Gastroesophageal sphincter (tissue), 4 donors: ENCODE data around the gene AMZ1. TPM values are rescaled to one million over a fixed set of nuclear protein-coding genes. Genes with fewer than 3 reads are reported as not detected.
A peak's percentile ranks its signal among the peaks of the same experiment; 100 is the strongest.

Experiments used
- ATAC-seq: fragments of 150-250 bp; one replicate; pipeline ENCODE4 v1.9.1; 2016; ENCODE audit warnings: mild to moderate bottlenecking, moderate library complexity
- H3K27ac ChIP-seq, 4 donors: fragments of 200-600 bp; sonication (generic) in 3 of 4; 1 replicate in 3 of 4; 2 replicates in 1 of 4; pipeline ENCODE4 v1.5.1; 2016 to 2019
- H3K27me3 ChIP-seq: fragments of 200-600 bp; sonication (generic); one replicate; pipeline ENCODE4 v1.5.1; 2019
- H3K36me3 ChIP-seq, 2 donors: fragments of 200-600 bp; sonication (generic); one replicate each; pipeline ENCODE4 v1.5.1; 2019; ENCODE audit warnings: control low read depth in 1 of 2
- H3K4me1 ChIP-seq, 3 donors: fragments of 200-600 bp; sonication (generic); 1 replicate in 2 of 3; 2 replicates in 1 of 3; pipeline ENCODE4 v1.5.1; 2016 to 2019; ENCODE audit warnings: control low read depth in 2 of 3
- H3K4me3 ChIP-seq, 2 donors: fragments of 200-600 bp; sonication (generic); one replicate each; pipeline ENCODE4 v1.5.1; 2019; ENCODE audit warnings: mild to moderate bottlenecking in 1 of 2, moderate library complexity in 1 of 2
- H3K9me3 ChIP-seq, 3 donors: fragments of 200-600 bp; sonication (generic); one replicate each; pipeline ENCODE4 v1.5.1; 2017 to 2019; ENCODE audit warnings: control low read depth in 2 of 3
- EP300 ChIP-seq: sonication (generic); formaldehyde crosslinking; IDR thresholded peaks from one replicate; pipeline ENCODE4 v1.6.1; 2017; ENCODE audit warnings: antibody characterized with exemption, mild to moderate bottlenecking
- POLR2A ChIP-seq, 2 donors: fragments of 450-650 bp; IDR thresholded peaks; one replicate each; pipeline ENCODE4 v1.6.1; 2017; ENCODE audit warnings: antibody characterized with exemption in 2 of 2, mild to moderate bottlenecking in 2 of 2, moderate library complexity in 1 of 2
- POLR2AphosphoS5 ChIP-seq: sonication (generic); formaldehyde crosslinking; IDR thresholded peaks from one replicate; pipeline ENCODE4 v1.6.1; 2017; ENCODE audit warnings: antibody characterized with exemption
- WGBS, 2 donors: methylation state at CpG; one replicate each; pipeline ENCODE4 v1.1.5; 2018; ENCODE audit warnings: low coverage in 1 of 2; 5-methylcytosine and 5-hydroxymethylcytosine counted together
- total RNA-seq, 4 donors: library from RNA; depleted of rRNA; stranded (reverse); fragments of >200 nt; gene quantifications; one replicate each; pipeline ENCODE4 v1.1.0, GENCODE V29; 2016
- TF ChIP-seq, protein P1 (sequence below), 4 experiments: fragments of 200-600 bp in 2 of 4; fragments of 450-650 bp in 2 of 4; sonication (generic) in 1 of 4; IDR thresholded peaks; one replicate each; pipeline ENCODE4 v1.5.1; 2017 to 2019; ENCODE audit warnings: antibody characterized with exemption in 4 of 4, mild to moderate bottlenecking in 2 of 4, moderate library complexity in 2 of 4

The AMZ1 gene
- total RNA-seq, 4 donors from 2014 or later = 0.12 to 0.62 (median 0.32) TPM

DNA sequence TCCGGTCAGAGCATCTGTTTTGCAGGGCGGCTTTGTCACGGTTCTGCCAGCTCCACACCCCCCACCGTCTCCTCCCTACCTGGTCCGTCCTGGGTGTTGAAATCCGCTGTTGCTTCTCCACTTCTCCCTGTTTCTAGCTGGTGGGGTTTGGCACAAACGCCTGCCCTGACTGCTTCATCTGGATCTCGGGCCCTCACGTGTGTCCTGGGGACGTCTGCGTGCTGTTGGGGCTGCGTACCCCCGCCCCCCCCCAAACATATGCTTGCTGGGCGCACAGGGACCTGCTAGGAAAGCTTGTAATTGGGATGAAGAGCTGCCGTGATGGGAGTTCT, 11.3 kb downstream of the AMZ1 start:
- Histone ChIP-seq H3K27ac (no peak overlapping the region), H3K27me3 (peaks cover 6% of the 10 kb centered on the region), H3K4me3 (no peak overlapping the region), H3K9me3 (no peaks in the 10 kb centered on the region), H3K36me3 (no peaks in the 10 kb centered on the region), H3K4me1 (no peaks in the 10 kb centered on the region)
- ATAC-seq = no peak
- no peak for TF ChIP-seq POLR2AphosphoS5
- no peak for TF ChIP-seq EP300
- TF ChIP-seq POLR2A (IDR thresholded peaks at IDR 0.05) = no peak
- TF ChIP-seq, protein P1, sequence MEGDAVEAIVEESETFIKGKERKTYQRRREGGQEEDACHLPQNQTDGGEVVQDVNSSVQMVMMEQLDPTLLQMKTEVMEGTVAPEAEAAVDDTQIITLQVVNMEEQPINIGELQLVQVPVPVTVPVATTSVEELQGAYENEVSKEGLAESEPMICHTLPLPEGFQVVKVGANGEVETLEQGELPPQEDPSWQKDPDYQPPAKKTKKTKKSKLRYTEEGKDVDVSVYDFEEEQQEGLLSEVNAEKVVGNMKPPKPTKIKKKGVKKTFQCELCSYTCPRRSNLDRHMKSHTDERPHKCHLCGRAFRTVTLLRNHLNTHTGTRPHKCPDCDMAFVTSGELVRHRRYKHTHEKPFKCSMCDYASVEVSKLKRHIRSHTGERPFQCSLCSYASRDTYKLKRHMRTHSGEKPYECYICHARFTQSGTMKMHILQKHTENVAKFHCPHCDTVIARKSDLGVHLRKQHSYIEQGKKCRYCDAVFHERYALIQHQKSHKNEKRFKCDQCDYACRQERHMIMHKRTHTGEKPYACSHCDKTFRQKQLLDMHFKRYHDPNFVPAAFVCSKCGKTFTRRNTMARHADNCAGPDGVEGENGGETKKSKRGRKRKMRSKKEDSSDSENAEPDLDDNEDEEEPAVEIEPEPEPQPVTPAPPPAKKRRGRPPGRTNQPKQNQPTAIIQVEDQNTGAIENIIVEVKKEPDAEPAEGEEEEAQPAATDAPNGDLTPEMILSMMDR (IDR thresholded peaks at IDR 0.05) = no peak
- 60% methylated on average over 1 of the region's 15 CpGs; no CpG with 5 or more reads in 1 of the 2 donors for WGBS, 2 donors

DNA sequence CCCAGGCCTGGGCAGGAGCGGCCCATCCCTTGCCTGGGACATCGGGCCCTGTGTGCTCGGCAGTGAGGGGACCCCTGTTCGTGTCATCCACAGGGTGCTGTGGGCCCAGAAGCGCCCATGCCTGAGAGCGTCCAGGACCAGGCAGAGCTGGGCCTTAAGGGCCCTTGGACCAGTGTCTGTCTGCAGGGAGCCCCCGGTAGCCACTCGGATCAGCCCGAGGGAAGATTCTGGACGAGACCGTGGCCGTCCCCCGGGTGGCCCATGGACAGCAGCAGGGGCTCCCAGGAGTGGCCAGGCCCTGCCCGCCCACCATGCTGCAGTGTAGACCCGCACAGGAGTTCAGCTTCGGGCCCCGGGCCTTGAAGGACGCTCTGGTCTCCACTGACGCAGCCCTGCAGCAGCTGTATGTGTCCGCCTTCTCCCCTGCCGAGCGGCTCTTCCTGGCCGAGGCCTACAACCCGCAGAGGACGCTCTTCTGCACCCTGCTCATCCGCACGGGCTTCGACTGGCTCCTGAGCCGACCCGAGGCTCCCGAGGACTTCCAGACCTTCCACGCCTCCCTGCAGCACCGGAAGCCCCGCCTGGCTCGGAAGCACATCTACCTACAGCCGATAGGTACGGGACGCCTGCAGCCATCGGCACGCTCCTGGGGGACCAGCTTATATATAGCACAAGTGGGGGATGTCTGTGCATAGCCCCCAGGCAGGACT, 12.3 kb downstream of the AMZ1 start:
- no peak overlapping the region for H3K4me3 ChIP-seq
- H3K9me3 ChIP-seq = no peaks in the 10 kb centered on the region
- no peak for ATAC-seq
- 100% methylated on average over 1 of the region's 40 CpGs; no CpG with 5 or more reads in 1 of the 2 donors for WGBS, 2 donors
- peaks cover 6% of the 10 kb centered on the region for H3K27me3 ChIP-seq
- TF ChIP-seq EP300 = no peak
- TF ChIP-seq POLR2A (IDR thresholded peaks at IDR 0.05) = no peak
- no peak for TF ChIP-seq POLR2AphosphoS5
- TF ChIP-seq, protein P1 (IDR thresholded peaks at IDR 0.05) = no peak
- no peaks in the 10 kb centered on the region for H3K36me3 ChIP-seq
- H3K27ac ChIP-seq = no peak overlapping the region
- no peaks in the 10 kb centered on the region for H3K4me1 ChIP-seq

DNA sequence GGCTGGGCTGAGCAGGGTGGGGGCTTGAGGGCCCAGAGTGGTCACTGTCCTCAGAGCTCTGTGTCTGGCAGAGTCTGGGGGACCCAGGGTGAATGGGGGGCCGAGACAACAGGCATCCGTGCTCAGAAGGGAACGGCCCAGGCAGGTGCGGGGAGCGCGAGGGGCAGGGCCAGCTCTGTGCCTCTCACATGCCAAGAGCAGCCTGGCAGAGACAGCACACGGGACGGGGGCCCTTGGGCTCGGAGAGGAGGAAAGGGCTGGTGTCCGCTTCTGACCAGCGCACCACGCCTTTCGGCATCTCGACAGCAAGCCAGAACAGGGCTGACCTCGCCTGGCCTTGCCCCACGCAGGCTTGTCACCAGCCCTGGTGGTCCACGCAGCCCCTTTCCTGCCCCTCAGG, 13.4 kb downstream of the AMZ1 start:
- WGBS, 2 donors = 100% methylated on average over 1 of the region's 17 CpGs; no CpG with 5 or more reads in 1 of the 2 donors
- no peak overlapping the region for H3K4me3 ChIP-seq
- H3K4me1 ChIP-seq = no peaks in the 10 kb centered on the region
- TF ChIP-seq POLR2A (IDR thresholded peaks at IDR 0.05) (no peak), EP300 (no peak), POLR2AphosphoS5 (no peak)
- TF ChIP-seq, protein P1 (IDR thresholded peaks at IDR 0.05) = no peak
- H3K36me3 ChIP-seq = no peaks in the 10 kb centered on the region
- no peaks in the 10 kb centered on the region for H3K9me3 ChIP-seq
- H3K27ac ChIP-seq = no peak overlapping the region
- no peak for ATAC-seq
- peaks cover 6% of the 10 kb centered on the region for H3K27me3 ChIP-seq

DNA sequence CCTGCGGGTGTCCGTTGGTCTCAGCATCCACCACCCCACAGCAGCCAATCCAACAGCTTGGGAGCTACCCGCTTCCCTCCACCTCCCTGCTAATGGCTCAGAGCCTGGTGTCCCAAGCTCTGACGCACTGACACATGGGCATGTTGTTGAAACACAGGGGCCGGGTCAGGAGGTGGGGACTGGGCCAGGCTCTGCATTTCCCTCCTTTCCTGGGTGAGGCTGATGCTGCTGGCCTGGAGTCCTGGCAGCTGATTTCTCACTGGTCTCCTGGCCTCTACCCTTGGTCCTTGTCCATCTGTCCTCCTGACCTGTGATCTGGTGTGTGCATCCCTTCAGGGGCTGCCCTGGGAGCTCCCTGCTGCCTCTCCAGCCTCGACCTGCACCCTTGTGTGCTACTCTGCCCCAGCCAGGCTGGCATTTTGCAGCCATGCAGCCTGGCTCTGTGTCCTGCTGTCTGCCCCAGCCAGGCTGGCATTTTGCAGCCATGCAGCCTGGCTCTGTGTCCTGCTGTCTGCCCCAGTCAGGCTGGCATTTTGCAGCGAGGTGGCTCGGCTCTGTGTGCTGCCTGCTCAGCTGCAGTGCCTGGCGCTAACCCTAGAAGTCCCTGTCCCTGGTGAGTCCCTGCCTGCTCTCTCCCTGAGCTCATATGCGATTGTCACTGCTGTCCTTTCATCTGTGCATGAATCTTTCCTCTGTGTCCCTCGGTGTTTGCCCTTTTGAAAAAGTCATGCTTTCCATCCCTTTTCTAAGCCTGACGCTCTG, 14.0 kb downstream of the AMZ1 start:
- 67% methylated on average over 9 of the region's 12 CpGs; no CpG with 5 or more reads in 1 of the 2 donors for WGBS, 2 donors
- Histone ChIP-seq H3K4me1 (no peaks in the 10 kb centered on the region), H3K27ac (no peak overlapping the region), H3K9me3 (no peaks in the 10 kb centered on the region), H3K4me3 (no peak overlapping the region), H3K27me3 (peaks cover 6% of the 10 kb centered on the region), H3K36me3 (no peaks in the 10 kb centered on the region)
- ATAC-seq = peak; percentile 88
- TF ChIP-seq, protein P1 (IDR thresholded peaks at IDR 0.05) = no peak
- TF ChIP-seq EP300 = no peak
- TF ChIP-seq POLR2AphosphoS5 = no peak
- TF ChIP-seq POLR2A (IDR thresholded peaks at IDR 0.05) = no peak

DNA sequence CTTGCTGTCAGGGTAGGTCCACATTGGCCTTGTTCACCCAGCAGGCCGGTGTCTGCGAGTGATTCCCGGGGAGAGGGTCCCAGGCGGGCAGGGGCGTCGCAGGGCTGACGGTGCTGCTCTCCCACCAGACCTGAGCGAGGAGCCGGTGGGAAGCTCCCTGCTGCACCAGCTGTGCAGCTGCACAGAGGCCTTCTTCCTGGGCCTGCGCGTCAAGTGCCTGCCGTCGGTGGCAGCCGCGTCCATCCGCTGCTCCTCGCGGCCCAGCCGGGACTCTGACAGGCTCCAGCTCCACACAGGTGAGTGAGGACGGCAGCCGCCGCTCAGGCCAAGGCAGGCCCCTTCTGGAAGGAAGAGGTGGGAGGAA, 14.6 kb downstream of the AMZ1 start:
- TF ChIP-seq POLR2A (IDR thresholded peaks at IDR 0.05) (no peak), EP300 (no peak), POLR2AphosphoS5 (no peak)
- TF ChIP-seq, protein P1 (IDR thresholded peaks at IDR 0.05) = no peak
- H3K9me3 ChIP-seq = no peaks in the 10 kb centered on the region
- no CpG with 5 or more reads among the region's 22 CpGs for WGBS, 2 donors

More for the DNA sequence above, 14.6 kb downstream of the AMZ1 start:
- H3K4me3 ChIP-seq = no peak overlapping the region
- H3K27ac ChIP-seq = no peak overlapping the region
- H3K36me3 ChIP-seq = no peaks in the 10 kb centered on the region
- H3K27me3 ChIP-seq = peaks cover 6% of the 10 kb centered on the region
- no peaks in the 10 kb centered on the region for H3K4me1 ChIP-seq
- ATAC-seq = no peak
